ENCODE results near the gene ASTN2.

Gene ASTN2

GRCh38 chr9:117413346-117414219, 1.3 kb downstream of the ASTN2 start:
- DNase-seq = no peak

GRCh38 chr9:117412841-117413240, 2.0 kb downstream of the ASTN2 start:
- no peak for DNase-seq

- DNase-seq = no peak
Observed at GRCh38 chr9:117412006-117412715, 2.7 kb downstream of the ASTN2 start.

DNA sequence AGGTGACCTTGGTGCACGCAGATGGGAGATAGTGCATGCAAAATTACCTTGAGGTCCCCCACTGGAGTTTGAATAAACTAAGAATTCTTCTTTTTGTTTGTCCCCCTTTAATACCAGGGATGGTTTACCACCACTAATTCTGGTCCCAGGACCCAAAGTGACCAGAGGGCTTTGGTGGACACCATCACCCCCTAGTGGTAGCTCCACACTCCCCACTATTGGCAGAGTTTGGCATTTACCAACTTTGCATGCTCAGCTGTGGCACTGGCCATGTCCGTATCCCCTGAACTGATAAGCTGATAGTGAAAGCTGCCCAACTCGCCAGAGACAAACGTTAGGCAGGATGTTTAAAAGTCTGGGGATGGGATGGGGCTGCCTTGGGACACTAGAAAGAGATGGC, 3.3 kb downstream of the ASTN2 start:
- no peak for DNase-seq

DNA sequence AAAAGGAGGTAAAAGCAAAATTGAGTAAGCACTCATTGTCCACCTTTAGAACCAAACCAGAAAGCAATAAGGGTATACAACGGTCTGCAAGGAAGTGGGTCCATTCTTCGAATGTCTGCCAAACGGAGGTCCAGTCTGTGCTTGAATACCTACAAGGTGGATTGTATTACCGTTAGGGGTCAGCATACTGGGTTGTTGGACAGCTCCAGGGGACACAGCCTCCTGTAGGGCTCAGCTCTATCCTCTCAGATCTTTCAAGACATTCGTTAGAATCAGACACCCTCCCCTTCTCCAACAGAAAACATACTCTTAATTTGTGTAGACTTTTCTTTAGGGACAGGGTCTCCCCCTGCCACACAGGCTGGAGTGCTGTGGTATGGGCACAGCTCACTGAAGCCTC, 5.5 kb downstream of the ASTN2 start:
- DNase-seq = no peak

DNA sequence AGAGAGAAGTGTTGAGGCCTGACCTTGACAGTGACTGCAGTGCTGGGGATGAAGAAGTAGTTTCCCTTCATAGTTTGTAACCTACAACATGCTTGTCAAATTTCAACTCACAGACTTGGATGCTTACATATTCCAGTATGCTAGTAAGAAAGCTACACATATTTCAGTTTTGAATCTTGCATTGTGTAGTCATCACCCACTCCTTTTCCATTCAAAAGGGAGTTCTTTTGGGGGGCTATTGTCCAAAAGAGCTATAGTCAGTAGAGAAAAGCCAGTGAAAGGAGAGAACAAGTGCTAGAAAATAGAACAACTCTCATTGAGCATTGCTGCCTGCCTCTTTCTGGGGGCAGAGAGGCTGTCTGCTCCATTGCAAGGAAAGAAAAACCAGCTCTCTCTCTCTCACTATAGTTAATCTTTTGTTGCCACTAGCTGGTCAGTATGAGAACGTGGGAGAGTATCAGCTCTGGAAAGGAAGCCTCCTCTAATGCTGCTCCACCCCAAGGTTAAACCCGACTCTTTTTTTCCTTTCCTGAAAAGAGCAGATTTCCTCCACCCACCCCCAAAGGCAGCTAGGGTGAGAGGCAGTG, 7.3 kb downstream of the ASTN2 start:
- no peak for DNase-seq

DNA sequence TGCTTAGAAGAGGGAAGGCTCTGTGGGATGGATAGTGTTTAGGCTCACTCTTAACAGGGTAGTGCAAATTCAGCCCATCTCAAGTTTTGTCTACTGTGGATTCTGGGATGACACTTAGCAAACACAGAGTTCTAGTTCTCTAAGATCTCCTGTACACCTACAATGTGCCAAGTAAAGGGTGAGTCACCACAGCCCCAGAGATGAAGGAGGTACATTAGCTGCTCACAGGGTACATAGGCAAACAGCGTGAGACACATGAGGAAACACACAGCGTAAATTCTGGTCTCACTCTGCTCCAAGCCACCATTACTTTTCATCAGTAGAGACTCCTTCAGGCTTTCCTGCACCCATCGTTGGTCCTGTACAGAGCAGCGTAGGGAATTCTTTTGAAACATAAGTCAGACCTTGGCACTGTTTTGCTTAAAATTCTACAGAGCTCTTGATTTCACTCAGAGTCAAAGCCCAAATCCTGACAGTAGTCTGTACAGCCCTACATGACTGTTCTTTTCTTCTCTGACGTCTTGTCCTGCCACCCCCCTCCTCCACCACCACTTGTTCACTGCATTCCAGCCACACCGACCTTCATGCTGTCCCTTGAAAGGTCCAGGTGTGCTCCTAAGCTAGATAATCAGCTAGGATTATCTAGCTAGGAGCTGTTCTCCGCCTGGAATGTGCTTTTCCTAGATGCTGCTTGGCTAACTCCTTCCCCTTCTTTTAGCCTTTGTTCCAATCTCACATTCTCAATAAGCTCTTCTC, 8.7 kb downstream of the ASTN2 start:
- no peak for DNase-seq

DNA sequence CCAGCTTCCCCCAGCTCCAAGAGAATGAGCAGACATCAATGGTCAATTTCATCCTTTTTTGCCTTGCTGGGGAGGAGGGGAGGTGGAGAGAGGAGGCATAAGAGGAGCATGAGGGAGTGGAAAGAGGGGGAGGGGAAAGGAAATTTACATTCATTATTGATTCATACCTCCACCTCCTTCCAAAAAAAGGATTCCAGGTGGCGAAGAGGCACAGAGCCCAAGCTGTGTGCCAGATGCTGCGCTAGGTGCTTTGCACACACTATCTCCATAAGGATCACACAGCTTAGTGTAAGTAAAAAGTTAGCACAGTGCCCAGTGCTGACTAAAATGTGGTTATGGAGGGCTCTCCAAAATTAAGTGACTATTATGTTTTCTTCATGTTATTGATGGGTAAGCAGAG, 11.0 kb downstream of the ASTN2 start:
- DNase-seq = no peak

DNA sequence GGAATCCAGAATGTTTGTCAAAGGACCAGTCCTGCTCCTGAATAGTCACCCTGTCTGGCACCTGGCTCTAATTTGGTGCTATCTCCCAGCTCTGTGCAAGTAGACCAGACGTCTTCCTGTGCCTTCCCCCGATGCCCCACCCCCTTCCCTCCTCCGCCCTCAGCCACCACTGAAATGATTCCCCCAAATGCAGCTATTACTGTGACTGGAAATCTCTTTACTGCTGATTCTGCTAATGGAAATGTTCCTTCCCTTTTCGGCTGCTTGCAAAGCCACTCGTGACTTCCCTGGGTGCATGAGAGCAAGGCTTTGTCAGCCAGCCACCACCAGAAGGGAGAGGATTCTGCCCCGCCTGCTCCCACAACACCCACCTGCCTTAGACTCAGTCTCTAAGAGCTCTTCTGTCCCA, 11.4 kb downstream of the ASTN2 start:
- no peak for DNase-seq

GRCh38 chr9:117400171-117400570, 14.7 kb downstream of the ASTN2 start:
- no peak for DNase-seq

- DNase-seq = no peak
Observed at GRCh38 chr9:117395151-117395650, 19.7 kb downstream of the ASTN2 start.

DNA sequence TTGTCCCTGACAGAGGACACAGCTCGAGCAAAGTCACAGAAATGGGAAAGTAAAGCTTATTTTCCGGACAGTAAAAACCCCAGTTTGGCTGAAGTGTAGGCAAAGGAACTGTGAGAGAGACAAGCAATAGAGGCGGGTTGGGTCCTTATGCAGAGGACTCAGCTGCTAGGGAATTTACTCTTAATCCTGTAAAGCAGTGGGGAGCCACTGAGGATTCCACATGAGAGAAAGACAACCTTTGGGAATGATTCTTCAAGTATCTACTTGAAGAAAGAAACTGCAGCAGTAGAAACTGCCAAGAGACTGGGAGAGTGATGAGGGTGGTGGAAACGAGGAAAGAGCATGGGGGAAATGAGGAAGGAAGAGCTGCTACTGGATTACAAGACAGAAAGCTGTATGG, 20.2 kb downstream of the ASTN2 start:
- no peak for DNase-seq

- DNase-seq = no peak
Observed at GRCh38 chr9:117392992-117393391, 21.9 kb downstream of the ASTN2 start.

DNA sequence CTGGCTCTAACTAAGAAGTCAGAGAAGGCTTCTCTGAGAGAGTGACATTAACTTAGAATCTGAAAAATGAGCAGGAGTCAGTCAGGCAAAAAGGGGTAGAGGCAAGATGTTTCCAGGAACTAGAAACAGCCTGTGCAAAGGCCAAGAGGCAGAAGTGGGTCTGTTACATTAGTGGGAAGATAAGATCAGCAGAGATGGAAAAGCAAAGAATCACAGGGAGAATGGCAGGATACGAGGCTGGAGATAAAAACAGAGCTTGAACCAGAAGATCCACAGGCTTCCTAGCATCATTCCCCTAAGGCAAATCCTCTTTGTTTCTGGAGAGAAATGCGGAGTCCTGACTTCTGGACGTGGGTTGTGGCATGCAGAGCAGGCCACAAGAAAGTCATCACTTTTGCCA, 27.4 kb downstream of the ASTN2 start:
- no peak for DNase-seq

DNA sequence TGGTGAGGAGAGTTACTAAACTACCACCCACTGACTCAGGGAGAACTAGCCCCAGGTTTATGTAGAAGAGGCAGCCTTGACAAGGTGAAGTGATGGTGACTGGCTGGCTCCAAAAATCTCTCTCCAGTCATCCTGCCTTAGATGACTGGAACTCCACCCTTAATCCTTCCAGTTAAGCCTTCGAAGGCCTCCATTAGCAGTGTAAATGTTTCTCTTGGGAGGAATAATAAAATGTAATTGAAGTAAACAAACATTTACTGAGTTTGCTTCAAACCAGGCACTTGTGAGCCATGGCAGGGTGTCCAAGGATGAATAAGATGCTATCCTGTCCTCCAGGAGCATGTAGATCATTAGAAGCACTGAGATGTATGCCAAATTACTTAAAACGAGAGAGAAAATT, 35.5 kb downstream of the ASTN2 start:
- DNase-seq = no peak

- no peak for DNase-seq
Observed at GRCh38 chr9:117377046-117377445, 37.8 kb downstream of the ASTN2 start.

DNA sequence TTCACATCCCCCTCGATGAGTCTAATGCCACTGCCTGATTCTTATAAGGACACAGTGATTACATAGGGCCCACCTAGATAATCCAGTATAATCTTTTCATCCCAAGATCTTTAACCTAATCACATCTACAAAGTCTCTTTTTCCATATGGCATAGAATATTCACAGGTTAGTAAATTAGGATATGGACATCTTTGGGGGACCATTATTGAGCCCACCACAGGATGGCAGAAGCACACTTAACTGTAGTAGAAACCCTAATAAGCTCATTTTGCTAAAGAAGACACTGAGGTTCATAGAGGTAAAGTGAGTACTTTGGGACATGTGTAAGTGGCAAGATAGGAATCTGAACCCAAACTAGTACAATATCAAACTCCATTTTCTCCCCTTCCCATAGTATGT, 38.9 kb downstream of the ASTN2 start:
- no peak for DNase-seq

DNA sequence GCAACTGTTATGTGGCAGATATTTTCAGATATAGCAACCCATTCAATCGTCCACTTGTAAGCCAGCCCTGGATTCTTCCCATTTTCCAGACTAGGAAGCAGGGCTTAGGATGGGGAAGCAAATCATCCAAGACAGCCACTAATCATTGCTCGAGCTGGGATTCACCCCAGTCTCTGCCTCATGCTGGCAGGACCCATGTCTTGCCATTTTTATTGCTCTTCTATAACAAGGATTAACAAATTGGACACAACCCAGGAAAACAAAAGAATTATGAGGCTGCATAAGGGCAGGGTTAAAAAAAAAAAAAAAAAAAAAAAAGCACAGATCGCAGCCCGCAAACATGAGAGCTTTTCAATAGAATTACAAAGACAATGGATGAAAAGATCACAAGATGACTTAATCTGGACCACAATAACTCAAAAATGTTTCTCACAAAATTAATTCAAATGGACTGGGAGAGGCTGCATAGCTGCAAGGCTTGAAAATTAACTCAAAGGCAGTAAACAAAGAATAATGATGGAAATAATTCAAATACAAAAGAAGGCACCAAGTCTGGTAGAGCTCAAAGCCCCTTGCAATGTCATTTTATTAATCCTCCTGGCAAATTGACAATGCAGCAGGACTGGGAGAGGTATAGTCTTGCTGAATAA, 40.7 kb downstream of the ASTN2 start:
- DNase-seq = no peak

DNA sequence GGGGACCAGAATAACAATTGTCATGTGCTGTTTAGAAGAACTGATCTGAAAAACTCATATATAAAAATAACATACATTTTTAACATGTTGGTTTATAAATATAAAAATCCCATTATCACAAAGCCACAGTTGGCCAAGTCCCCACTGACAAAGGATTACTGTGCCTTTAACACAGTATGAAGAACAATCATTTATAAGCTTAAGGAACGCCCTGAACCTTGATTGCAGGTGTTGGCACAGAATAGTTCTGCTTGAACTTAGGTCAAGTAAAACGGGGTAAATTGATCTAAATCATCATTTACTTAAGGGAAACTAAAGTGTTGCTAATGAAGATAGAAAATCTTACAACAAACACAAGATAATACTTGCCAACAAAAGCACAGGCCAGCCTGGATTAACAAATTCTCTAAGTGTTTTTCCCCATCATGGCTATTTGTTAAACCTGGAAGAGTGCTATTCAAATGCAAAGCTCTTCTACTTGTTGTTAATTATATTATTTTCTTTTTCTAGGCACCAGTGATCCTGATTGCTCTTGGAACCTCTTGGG, 46.1 kb downstream of the ASTN2 start:
- no peak for DNase-seq

DNA sequence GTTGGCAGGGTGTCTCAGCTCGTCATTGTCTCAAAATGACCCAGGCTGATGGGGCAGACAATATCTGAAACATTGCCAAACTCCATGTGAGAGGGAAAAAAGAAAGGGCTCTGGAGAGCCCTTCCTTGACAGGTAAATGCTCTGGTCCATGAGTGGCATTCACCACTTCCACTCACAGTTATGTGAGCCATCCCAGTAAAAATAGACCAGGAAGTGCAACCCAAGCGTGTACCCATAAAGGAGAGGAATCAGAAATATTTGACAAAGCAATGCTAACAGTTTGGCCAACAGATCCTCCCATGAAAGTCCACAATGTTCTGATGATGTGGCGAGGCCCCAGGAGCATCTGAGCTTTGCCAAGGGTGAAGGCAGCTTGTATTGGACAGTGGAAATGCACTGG, 49.4 kb downstream of the ASTN2 start:
- DNase-seq = no peak

DNA sequence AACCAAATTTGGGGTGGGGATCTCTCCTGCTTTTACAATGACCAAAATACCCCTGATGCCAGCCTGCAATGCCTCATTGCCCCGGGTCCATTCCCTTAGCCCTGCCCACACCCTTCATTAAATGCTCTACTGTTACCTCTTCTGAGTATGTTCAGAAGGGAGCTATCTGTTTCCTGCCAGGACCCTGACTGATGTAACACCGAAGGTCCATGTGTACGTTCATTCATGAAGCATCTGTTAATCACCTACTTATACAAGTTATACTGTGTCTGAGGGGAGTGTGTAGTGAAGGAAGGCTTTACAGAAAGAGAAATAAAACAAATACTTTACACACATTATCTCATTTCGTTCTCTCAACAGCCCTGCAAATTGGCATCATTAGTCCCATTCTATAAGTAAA, 51.9 kb downstream of the ASTN2 start:
- no peak for DNase-seq

GRCh38 chr9:117359910-117360309, 54.9 kb downstream of the ASTN2 start:
- DNase-seq = no peak

Data from T-helper 9 cell (primary cell).